Hippocampal formation (tissue), 2 donors: ENCODE measurements around the gene FKBP10.

Source experiments
- DNase-seq, 2 donors: peaks; one replicate each; lab custom pipeline; 2025; lab: John Stamatoyannopoulos, UW

The FKBP10 gene

GRCh38 chr17:41812381-41813151 is at the start of gene FKBP10:
Gene FKBP10, plus strand, starts transcription at chr17:41813004. Its CDS starts 31 bp downstream, at chr17:41813035.
- DNase-seq = peak; percentile 14 to 43

- no peak for DNase-seq
Observed at GRCh38 chr17:41763327-41763726, 49.5 kb upstream of the FKBP10 start.

- DNase-seq = no peak
Observed at GRCh38 chr17:41766135-41766534, 46.7 kb upstream of the FKBP10 start.

GRCh38 chr17:41767324-41768042 is 45.3 kb upstream of the FKBP10 start:
- no peak for DNase-seq

GRCh38 chr17:41768682-41769288 is 44.0 kb upstream of the FKBP10 start:
- DNase-seq = no peak

- DNase-seq = no peak
Observed at GRCh38 chr17:41769346-41769862, 43.4 kb upstream of the FKBP10 start.

- DNase-seq = no peak
Observed at GRCh38 chr17:41769985-41770384, 42.8 kb upstream of the FKBP10 start.

- no peak for DNase-seq
Observed at GRCh38 chr17:41771389-41772206, 41.2 kb upstream of the FKBP10 start.

GRCh38 chr17:41772218-41772585 is 40.6 kb upstream of the FKBP10 start:
- DNase-seq = no peak

- no peak for DNase-seq
Observed at GRCh38 chr17:41772586-41773189, 40.1 kb upstream of the FKBP10 start.

GRCh38 chr17:41773190-41773588 is 39.6 kb upstream of the FKBP10 start:
- no peak for DNase-seq

GRCh38 chr17:41773731-41774193 is 39.0 kb upstream of the FKBP10 start:
- no peak for DNase-seq

GRCh38 chr17:41775394-41776226 is 37.2 kb upstream of the FKBP10 start:
- DNase-seq = peak; percentile 67 to 73

- DNase-seq = peak in 1 of 2 donors; percentile 34
Observed at GRCh38 chr17:41776262-41776900, 36.4 kb upstream of the FKBP10 start.

- DNase-seq = no peak
Observed at GRCh38 chr17:41777157-41777573, 35.6 kb upstream of the FKBP10 start.

GRCh38 chr17:41777574-41778188 is 35.1 kb upstream of the FKBP10 start:
- DNase-seq = peak; percentile 25 to 29

GRCh38 chr17:41779954-41780353 is 32.9 kb upstream of the FKBP10 start:
- no peak for DNase-seq

GRCh38 chr17:41781404-41782110 is 31.2 kb upstream of the FKBP10 start:
- DNase-seq = no peak

GRCh38 chr17:41782142-41782541 is 30.7 kb upstream of the FKBP10 start:
- no peak for DNase-seq
